Trophoblast cell (in vitro differentiated cells and primary cell): ENCODE data around the gene MAP4K2.
"Not testable (repeated sequence)": the region's sequence is repeated elsewhere in the genome, so short reads cannot be mapped to it uniquely, and the experiment has no call there.

Source experiments
- DNase-seq, 2 donors: peaks; one replicate each; pipeline ENCODE4 v3.0.0-alpha.2; 2016
- H2AFZ ChIP-seq: 2 replicates; pipeline ENCODE4 v1.6.1; 2013; ENCODE audit warnings: low read length, moderate library complexity, mild to moderate bottlenecking; ENCODE audit not compliant: insufficient read depth, poor library complexity
- H2AK5ac ChIP-seq: 2 replicates; pipeline ENCODE4 v1.6.1; 2013; ENCODE audit warnings: mild to moderate bottlenecking, low read length
- H2BK120ac ChIP-seq: 2 replicates; pipeline ENCODE4 v1.6.1; 2013; ENCODE audit warnings: low read length, mild to moderate bottlenecking, moderate library complexity; ENCODE audit not compliant: insufficient read depth, poor library complexity
- H2BK12ac ChIP-seq: 2 replicates; pipeline ENCODE4 v1.6.1; 2013; ENCODE audit warnings: mild to moderate bottlenecking, low read length, moderate library complexity
- H2BK5ac ChIP-seq: 2 replicates; pipeline ENCODE4 v1.6.1; 2013; ENCODE audit warnings: low read length, low read depth, moderate library complexity, mild to moderate bottlenecking; ENCODE audit not compliant: poor library complexity
- H3K14ac ChIP-seq: 2 replicates; pipeline ENCODE4 v1.6.1; 2013; ENCODE audit warnings: mild to moderate bottlenecking, low read length
- H3K18ac ChIP-seq: 2 replicates; pipeline ENCODE4 v1.6.1; 2013; ENCODE audit warnings: mild to moderate bottlenecking, low read length
- H3K23ac ChIP-seq: 2 replicates; pipeline ENCODE4 v1.6.1; 2013; ENCODE audit warnings: low read length
- H3K27ac ChIP-seq: 2 replicates; pipeline ENCODE4 v1.5.1; 2013; ENCODE audit warnings: low read depth, mild to moderate bottlenecking, inconsistent platforms, low read length, moderate library complexity
- H3K27me3 ChIP-seq: 2 replicates; pipeline ENCODE4 v1.6.1; 2013; ENCODE audit warnings: inconsistent platforms, mild to moderate bottlenecking, low read length, moderate library complexity; ENCODE audit not compliant: insufficient read depth
- H3K36me3 ChIP-seq, 2 experiments: 1 replicate in 1 of 2; 2 replicates in 1 of 2; pipeline ENCODE4 v1.6.1; 2013; ENCODE audit warnings: low read length in 2 of 2, mild to moderate bottlenecking in 2 of 2, moderate library complexity in 1 of 2; ENCODE audit not compliant: insufficient read depth in 2 of 2, control insufficient read depth in 1 of 2
- H3K4ac ChIP-seq: 2 replicates; pipeline ENCODE4 v1.6.1; 2013; ENCODE audit warnings: low read depth, mild to moderate bottlenecking, low read length, moderate library complexity
- H3K4me1 ChIP-seq, 2 experiments: 1 replicate in 1 of 2; 2 replicates in 1 of 2; pipeline ENCODE4 v1.6.1; 2013; ENCODE audit warnings: low read length in 2 of 2, mild to moderate bottlenecking in 2 of 2, moderate library complexity in 1 of 2; ENCODE audit not compliant: insufficient read depth in 2 of 2, control insufficient read depth in 1 of 2
- H3K4me2 ChIP-seq: 2 replicates; pipeline ENCODE4 v1.6.1; 2013; ENCODE audit warnings: inconsistent platforms, mild to moderate bottlenecking, low read length, moderate library complexity
- H3K4me3 ChIP-seq: 2 replicates; pipeline ENCODE4 v1.5.1; 2013; ENCODE audit warnings: mild to moderate bottlenecking, low read depth, low read length, inconsistent platforms
- H3K79me1 ChIP-seq: one replicate; pipeline ENCODE4 v1.6.1; 2013; ENCODE audit warnings: low read length
- H3K79me2 ChIP-seq: 2 replicates; pipeline ENCODE4 v1.6.1; 2013; ENCODE audit warnings: low read length, mild to moderate bottlenecking; ENCODE audit not compliant: control insufficient read depth, insufficient read depth, poor library complexity
- H3K9ac ChIP-seq: 2 replicates; pipeline ENCODE4 v1.6.1; 2013; ENCODE audit warnings: mild to moderate bottlenecking, low read length
- H3K9me3 ChIP-seq: 2 replicates; pipeline ENCODE4 v1.6.1; 2013; ENCODE audit warnings: low read depth, mild to moderate bottlenecking, control low read depth, inconsistent platforms, low read length; ENCODE audit not compliant: insufficient read depth
- H4K12ac ChIP-seq: 2 replicates; pipeline ENCODE4 v1.6.1; 2013; ENCODE audit warnings: low read depth, mild to moderate bottlenecking, low read length, moderate library complexity
- H4K8ac ChIP-seq: 2 replicates; pipeline ENCODE4 v1.6.1; 2013; ENCODE audit warnings: low read depth, mild to moderate bottlenecking, low read length, moderate library complexity
- H4K91ac ChIP-seq: one replicate; pipeline ENCODE4 v1.6.1; 2013; ENCODE audit warnings: low read depth, mild to moderate bottlenecking, low read length, moderate library complexity
- WGBS: extraction: QIAGEN DNeasy Blood & Tissue Kit; methylation state at CpG from one replicate; pipeline ENCODE4 v1.1.7; 2013; ENCODE audit warnings: missing lambda C conversion rate; ENCODE audit not compliant: insufficient read length, insufficient coverage; ENCODE audit errors: extremely low coverage; 5-methylcytosine and 5-hydroxymethylcytosine counted together

MAP4K2 gene

GRCh38 chr11:64823568-64824119, 20.6 kb upstream of the MAP4K2 start:
- Histone ChIP-seq H2AFZ (no peak overlapping the region), H3K27me3 (no peaks in the 10 kb centered on the region), H3K79me1 (no peaks in the 10 kb centered on the region), H3K4me3 (no peak overlapping the region), H3K4me2 (no peak overlapping the region), H3K23ac (no peak overlapping the region), H3K18ac (no peak overlapping the region), H3K4ac (no peak overlapping the region), H2BK5ac (no peak overlapping the region), H2AK5ac (no peak overlapping the region), H3K4me1 (no peaks in the 10 kb centered on the region), H4K8ac (no peak overlapping the region), H4K12ac (no peak overlapping the region), H3K9ac (no peak overlapping the region), H4K91ac (no peak overlapping the region), H3K79me2 (no peaks in the 10 kb centered on the region), H3K36me3 (peaks cover 43 to 49% of the 10 kb centered on the region in 2 experiments), H3K14ac (no peak overlapping the region), H2BK120ac (no peak overlapping the region), H3K27ac (no peak overlapping the region), H3K9me3 (peaks cover 6% of the 10 kb centered on the region), H2BK12ac (no peak overlapping the region)
- 93% methylated on average over 4 of the region's 11 CpGs for WGBS
- no peak for DNase-seq

DNA sequence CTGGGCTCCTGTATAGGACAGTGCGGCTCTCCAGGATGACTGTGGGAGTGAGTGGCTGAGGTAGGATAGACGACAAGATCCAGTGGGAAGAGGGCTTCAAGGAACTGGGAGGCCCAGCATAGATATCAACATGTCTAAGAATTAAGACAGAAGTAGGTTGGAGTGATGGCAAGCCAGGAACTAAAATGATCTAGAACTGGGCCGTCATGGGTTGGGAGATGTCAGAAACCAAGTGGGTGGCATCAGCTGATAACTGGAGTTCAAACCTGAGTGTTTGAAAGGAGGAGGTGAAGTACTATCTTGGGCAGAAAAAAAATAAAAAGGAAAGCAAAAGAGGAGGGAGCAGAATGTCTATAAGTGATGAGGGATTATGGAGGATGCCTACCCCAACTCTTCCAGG, 14.5 kb upstream of the MAP4K2 start:
- Histone ChIP-seq H3K79me2 (no peaks in the 10 kb centered on the region), H3K27me3 (no peaks in the 10 kb centered on the region), H2AFZ (no peak overlapping the region), H3K9me3 (peaks cover 2% of the 10 kb centered on the region), H3K18ac (no peak overlapping the region), H3K79me1 (no peaks in the 10 kb centered on the region), H2BK120ac (no peak overlapping the region), H3K4me1 (no peaks in the 10 kb centered on the region), H3K14ac (no peak overlapping the region), H4K12ac (no peak overlapping the region), H2BK5ac (no peak overlapping the region), H3K9ac (no peak overlapping the region), H3K4me3 (no peak overlapping the region), H2BK12ac (no peak overlapping the region), H3K4me2 (no peak overlapping the region), H4K8ac (no peak overlapping the region), H3K36me3 (no peaks in the 10 kb centered on the region), H3K27ac (no peak overlapping the region), H4K91ac (no peak overlapping the region), H3K4ac (no peak overlapping the region), H2AK5ac (no peak overlapping the region), H3K23ac (no peak overlapping the region)
- no peak for DNase-seq
- no CpG with 5 or more reads among the region's 3 CpGs for WGBS

DNA sequence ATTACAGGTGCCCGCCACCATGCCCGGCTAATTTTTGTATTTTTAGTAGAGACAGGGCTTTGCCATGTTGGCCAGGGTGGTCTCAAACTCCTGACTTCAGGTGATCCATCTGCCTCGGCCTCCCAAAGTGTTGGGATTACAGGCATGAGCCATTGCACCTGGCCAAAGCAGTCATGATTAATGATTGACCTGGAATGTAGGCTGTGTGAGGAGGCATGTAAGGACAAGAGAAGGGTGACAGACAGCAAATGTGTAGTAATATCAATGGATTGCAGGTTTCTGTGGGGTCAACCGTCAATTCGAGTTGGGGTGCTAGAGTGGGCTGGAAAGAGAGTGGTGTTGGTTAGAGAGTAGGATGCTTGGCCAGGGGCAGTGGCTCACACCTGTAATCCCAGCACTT, 12.4 kb upstream of the MAP4K2 start:
- not testable (repeated sequence) for H3K27ac ChIP-seq, H3K4me1 ChIP-seq, H4K91ac ChIP-seq, H3K79me2 ChIP-seq, H3K23ac ChIP-seq, H2AK5ac ChIP-seq, H3K18ac ChIP-seq, H2BK12ac ChIP-seq, H3K4me3 ChIP-seq, H3K79me1 ChIP-seq, H2BK120ac ChIP-seq, H4K12ac ChIP-seq, H3K9me3 ChIP-seq, H3K27me3 ChIP-seq, H3K4me2 ChIP-seq, DNase-seq, H3K36me3 ChIP-seq, H2AFZ ChIP-seq, H3K9ac ChIP-seq, H2BK5ac ChIP-seq, H4K8ac ChIP-seq, H3K4ac ChIP-seq, H3K14ac ChIP-seq
- no CpG with 5 or more reads among the region's 5 CpGs for WGBS

GRCh38 chr11:64814712-64815187, 11.7 kb upstream of the MAP4K2 start:
- Histone ChIP-seq H3K4me2 (no peak overlapping the region), H3K79me2 (peaks cover 2% of the 10 kb centered on the region), H2BK12ac (no peak overlapping the region), H3K4ac (no peak overlapping the region), H4K12ac (no peak overlapping the region), H2BK120ac (no peak overlapping the region), H4K91ac (no peak overlapping the region), H3K18ac (no peak overlapping the region), H3K79me1 (peaks cover 5% of the 10 kb centered on the region), H2AK5ac (no peak overlapping the region), H3K4me1 (no peaks in the 10 kb centered on the region), H3K23ac (no peak overlapping the region), H3K4me3 (no peak overlapping the region), H3K9ac (no peak overlapping the region), H2AFZ (no peak overlapping the region), H3K27ac (no peak overlapping the region), H3K9me3 (no peaks in the 10 kb centered on the region), H3K14ac (no peak overlapping the region), H3K36me3 (no peaks in the 10 kb centered on the region), H4K8ac (no peak overlapping the region), H2BK5ac (no peak overlapping the region), H3K27me3 (no peaks in the 10 kb centered on the region)
- WGBS: no CpG with 5 or more reads among the region's 7 CpGs
- no peak for DNase-seq
